ENCODE results near the gene DNAJC13. TPM values are rescaled to one million over a fixed set of nuclear protein-coding genes. Genes with fewer than 3 reads are reported as not detected.

DNAJC13 gene
- total and polyA plus RNA-seq, 2 experiments from 2014 or later = 15.1 to 55.4 TPM

GRCh38 chr3:132569153-132569552 lies 151.9 kb downstream of the DNAJC13 start:
- no peaks in the 10 kb centered on the region for H3K9me2 ChIP-seq (replicated peaks; ENCODE audit: insufficient read depth)
- H3K9me3 ChIP-seq (ENCODE audit: low read depth) = no peaks in the 10 kb centered on the region
- H3K27ac ChIP-seq = no peak overlapping the region
- no peaks in the 10 kb centered on the region for H3K4me1 ChIP-seq (ENCODE audit: insufficient read depth)
- H3K4me3 ChIP-seq = no peak overlapping the region
- H3K27me3 ChIP-seq = no peaks in the 10 kb centered on the region
- no peaks in the 10 kb centered on the region for H3K36me3 ChIP-seq (replicated peaks; ENCODE audit: insufficient read depth, low read depth)
- no peaks in the 10 kb centered on the region for H4K20me1 ChIP-seq (ENCODE audit: insufficient read depth, poor library complexity, severe bottlenecking)
- no peak for DNase-seq (ENCODE audit: low spot score)
- no peak for TF ChIP-seq CTCF (IDR thresholded peaks at IDR 0.05; ENCODE audit: poor library complexity)
- no peak for TF ChIP-seq EZH2phosphoT487 (IDR thresholded peaks at IDR 0.05; ENCODE audit: low read depth, severe bottlenecking, unreplicated experiment)
- no peak for TF ChIP-seq EZH2 (IDR thresholded peaks at IDR 0.05; ENCODE audit: borderline replicate concordance)
- WGBS (ENCODE audit: low lambda C conversion rate, missing lambda C conversion rate) = 60% methylated on average over 2 of the region's 2 CpGs
- no peaks in the 10 kb centered on the region for H3K79me2 ChIP-seq
- no peak overlapping the region for H2AFZ ChIP-seq
- H3K4me2 ChIP-seq = no peak overlapping the region

- 78% methylated on average over 1 of the region's 1 CpG for WGBS (ENCODE audit: low lambda C conversion rate, missing lambda C conversion rate)
- H3K79me2 ChIP-seq = no peaks in the 10 kb centered on the region
- H3K27ac ChIP-seq = peak overlapping the region; percentile 3
- no peak for DNase-seq (ENCODE audit: low spot score)
- TF ChIP-seq EZH2phosphoT487 (IDR thresholded peaks at IDR 0.05; ENCODE audit: low read depth, severe bottlenecking, unreplicated experiment) (no peak), CTCF (IDR thresholded peaks at IDR 0.05; ENCODE audit: poor library complexity) (no peak), EZH2 (IDR thresholded peaks at IDR 0.05; ENCODE audit: borderline replicate concordance) (no peak)
- H3K27me3 ChIP-seq = no peaks in the 10 kb centered on the region
- no peak overlapping the region for H3K4me2 ChIP-seq
- H4K20me1 ChIP-seq (ENCODE audit: insufficient read depth, poor library complexity, severe bottlenecking) = no peaks in the 10 kb centered on the region
- no peak overlapping the region for H2AFZ ChIP-seq
- H3K36me3 ChIP-seq (replicated peaks; ENCODE audit: insufficient read depth, low read depth) = no peaks in the 10 kb centered on the region
- H3K9me2 ChIP-seq (replicated peaks; ENCODE audit: insufficient read depth) = no peaks in the 10 kb centered on the region
- H3K4me3 ChIP-seq = no peak overlapping the region
- no peaks in the 10 kb centered on the region for H3K4me1 ChIP-seq (ENCODE audit: insufficient read depth)
- no peaks in the 10 kb centered on the region for H3K9me3 ChIP-seq (ENCODE audit: low read depth)
Measured at GRCh38 chr3:132569580-132569979, 152.3 kb downstream of the DNAJC13 start.

- Histone ChIP-seq H3K9me2 (replicated peaks; ENCODE audit: insufficient read depth) (no peaks in the 10 kb centered on the region), H3K9me3 (ENCODE audit: low read depth) (no peaks in the 10 kb centered on the region), H3K27me3 (no peaks in the 10 kb centered on the region), H3K36me3 (replicated peaks; ENCODE audit: insufficient read depth, low read depth) (no peaks in the 10 kb centered on the region), H4K20me1 (ENCODE audit: insufficient read depth, poor library complexity, severe bottlenecking) (no peaks in the 10 kb centered on the region), H3K4me2 (no peak overlapping the region), H3K4me3 (no peak overlapping the region), H2AFZ (no peak overlapping the region), H3K4me1 (ENCODE audit: insufficient read depth) (no peaks in the 10 kb centered on the region), H3K79me2 (no peaks in the 10 kb centered on the region), H3K27ac (peak overlapping the region; percentile 3)
- no peak for TF ChIP-seq CTCF (IDR thresholded peaks at IDR 0.05; ENCODE audit: poor library complexity)
- no peak for TF ChIP-seq EZH2phosphoT487 (IDR thresholded peaks at IDR 0.05; ENCODE audit: low read depth, severe bottlenecking, unreplicated experiment)
- TF ChIP-seq EZH2 (IDR thresholded peaks at IDR 0.05; ENCODE audit: borderline replicate concordance) = no peak
- no peak for DNase-seq (ENCODE audit: low spot score)
- WGBS (ENCODE audit: low lambda C conversion rate, missing lambda C conversion rate) = 86% methylated on average over 2 of the region's 2 CpGs
Measured at GRCh38 chr3:132570016-132570415, 152.7 kb downstream of the DNAJC13 start.

- Histone ChIP-seq H3K9me3 (ENCODE audit: low read depth) (no peaks in the 10 kb centered on the region), H3K9me2 (replicated peaks; ENCODE audit: insufficient read depth) (no peaks in the 10 kb centered on the region)
- DNase-seq (ENCODE audit: low spot score) = no peak
Measured at GRCh38 chr3:132573797-132574211, 156.5 kb downstream of the DNAJC13 start.

More at GRCh38 chr3:132573797-132574211, 156.5 kb downstream of the DNAJC13 start:
- Histone ChIP-seq H3K4me2 (no peak overlapping the region), H3K79me2 (no peaks in the 10 kb centered on the region), H4K20me1 (ENCODE audit: insufficient read depth, poor library complexity, severe bottlenecking) (no peaks in the 10 kb centered on the region), H3K36me3 (replicated peaks; ENCODE audit: insufficient read depth, low read depth) (no peaks in the 10 kb centered on the region), H3K4me1 (ENCODE audit: insufficient read depth) (no peaks in the 10 kb centered on the region), H3K4me3 (no peak overlapping the region), H3K27ac (no peak overlapping the region), H2AFZ (no peak overlapping the region), H3K27me3 (no peaks in the 10 kb centered on the region)
- 94% methylated on average over 5 of the region's 5 CpGs for WGBS (ENCODE audit: low lambda C conversion rate, missing lambda C conversion rate)
- TF ChIP-seq CTCF (IDR thresholded peaks at IDR 0.05; ENCODE audit: poor library complexity) = no peak
- TF ChIP-seq EZH2 (IDR thresholded peaks at IDR 0.05; ENCODE audit: borderline replicate concordance) = no peak
- no peak for TF ChIP-seq EZH2phosphoT487 (IDR thresholded peaks at IDR 0.05; ENCODE audit: low read depth, severe bottlenecking, unreplicated experiment)
